ENCODE measurements around the gene IFITM10.

The IFITM10 gene

GRCh38 chr11:1736447-1736992 is 13.9 kb downstream of the IFITM10 start:
- no peak for DNase-seq

- no peak for DNase-seq
Observed at GRCh38 chr11:1735271-1735670, 15.1 kb downstream of the IFITM10 start.

GRCh38 chr11:1734641-1735081 is 15.7 kb downstream of the IFITM10 start:
- DNase-seq = no peak

- no peak for DNase-seq
Observed at GRCh38 chr11:1733716-1734640, 16.4 kb downstream of the IFITM10 start.

- no peak for DNase-seq
Observed at GRCh38 chr11:1733009-1733715, 17.2 kb downstream of the IFITM10 start.

GRCh38 chr11:1732418-1733008 is 17.9 kb downstream of the IFITM10 start:
- DNase-seq = no peak

- DNase-seq = no peak
Observed at GRCh38 chr11:1731451-1732059, 18.8 kb downstream of the IFITM10 start.

- DNase-seq = no peak
Observed at GRCh38 chr11:1730059-1730629, 20.3 kb downstream of the IFITM10 start.

GRCh38 chr11:1729692-1730011 is 20.7 kb downstream of the IFITM10 start:
- no peak for DNase-seq

GRCh38 chr11:1728931-1729691 is 21.3 kb downstream of the IFITM10 start:
- peak; percentile 32 for DNase-seq

GRCh38 chr11:1728301-1728700 is 22.1 kb downstream of the IFITM10 start:
- DNase-seq = no peak

GRCh38 chr11:1727861-1728260 is 22.5 kb downstream of the IFITM10 start:
- no peak for DNase-seq

- DNase-seq = no peak
Observed at GRCh38 chr11:1727096-1727690, 23.2 kb downstream of the IFITM10 start.

GRCh38 chr11:1719781-1720180 is 30.6 kb downstream of the IFITM10 start:
- no peak for DNase-seq

- no peak for DNase-seq
Observed at GRCh38 chr11:1718326-1718725, 32.1 kb downstream of the IFITM10 start.

GRCh38 chr11:1717745-1718144 is 32.6 kb downstream of the IFITM10 start:
- no peak for DNase-seq

- no peak for DNase-seq
Observed at GRCh38 chr11:1714908-1715885, 35.2 kb downstream of the IFITM10 start.

GRCh38 chr11:1708716-1709115 is 41.7 kb downstream of the IFITM10 start:
- no peak for DNase-seq

GRCh38 chr11:1707751-1708150 is 42.6 kb downstream of the IFITM10 start:
- DNase-seq = no peak

All from fibroblast of skin of right quadriceps (primary cell).